ENCODE data around the gene SKIL.

Gene SKIL

DNA sequence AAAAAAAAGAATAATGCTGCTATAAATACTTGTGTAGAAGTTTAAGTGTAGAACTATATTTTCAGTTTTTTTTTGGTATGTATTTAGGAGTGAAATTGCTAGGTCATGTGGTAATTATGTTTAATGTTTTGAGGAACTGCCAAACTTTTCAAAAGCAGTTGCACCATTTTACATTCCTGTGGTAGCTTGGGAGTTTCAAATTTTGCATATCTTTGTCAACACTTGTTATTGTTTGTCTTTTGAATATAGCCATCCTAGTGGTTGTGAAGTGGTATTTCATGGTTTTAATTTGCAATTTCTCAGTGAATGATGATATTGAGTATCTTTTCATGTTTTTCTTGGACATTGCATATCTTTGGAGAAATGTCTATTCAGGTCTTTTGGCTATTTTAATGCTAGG lies 30.4 kb downstream of the SKIL start:
- no peak for DNase-seq (ENCODE audit: low read depth in 3 of 3)

DNA sequence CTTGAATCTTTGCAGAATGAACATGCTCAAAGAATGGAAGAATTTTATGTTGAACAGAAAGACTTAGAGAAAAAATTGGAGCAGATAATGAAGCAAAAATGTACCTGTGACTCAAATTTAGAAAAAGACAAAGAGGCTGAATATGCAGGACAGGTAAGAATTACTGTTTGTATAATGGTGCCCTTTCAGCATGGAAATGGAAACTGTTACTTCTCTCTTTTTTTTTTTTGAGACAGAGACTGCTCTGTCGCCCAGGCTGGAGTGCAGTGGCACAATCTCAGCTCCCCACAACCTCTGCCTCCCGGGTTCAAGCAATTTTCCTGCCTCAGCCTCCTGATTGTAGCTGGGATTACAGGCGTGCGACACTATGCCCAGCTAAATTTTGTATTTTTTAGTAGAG lies 33.6 kb downstream of the SKIL start:
- no peak for DNase-seq (ENCODE audit: low read depth in 3 of 3)

DNA sequence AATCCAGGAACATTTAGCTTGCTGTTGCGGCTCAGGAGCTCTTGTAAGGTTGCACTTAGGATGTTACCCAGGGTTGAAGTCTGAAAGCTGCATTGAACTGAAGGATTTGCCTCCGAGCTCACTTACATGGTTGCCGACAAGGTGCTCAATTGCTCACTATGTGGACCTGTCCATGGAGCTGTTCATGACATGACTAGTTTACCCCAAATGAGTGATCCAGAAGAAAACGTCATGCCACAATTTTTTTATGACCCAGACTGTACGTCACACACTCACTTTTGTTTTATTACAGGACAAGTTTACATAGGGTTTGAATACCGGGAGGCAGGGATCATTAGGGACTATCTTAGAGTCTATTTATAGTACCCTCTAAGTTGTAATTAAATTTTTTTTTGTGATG lies 40.2 kb downstream of the SKIL start:
- DNase-seq (ENCODE audit: low read depth in 3 of 3) = no peak

DNA sequence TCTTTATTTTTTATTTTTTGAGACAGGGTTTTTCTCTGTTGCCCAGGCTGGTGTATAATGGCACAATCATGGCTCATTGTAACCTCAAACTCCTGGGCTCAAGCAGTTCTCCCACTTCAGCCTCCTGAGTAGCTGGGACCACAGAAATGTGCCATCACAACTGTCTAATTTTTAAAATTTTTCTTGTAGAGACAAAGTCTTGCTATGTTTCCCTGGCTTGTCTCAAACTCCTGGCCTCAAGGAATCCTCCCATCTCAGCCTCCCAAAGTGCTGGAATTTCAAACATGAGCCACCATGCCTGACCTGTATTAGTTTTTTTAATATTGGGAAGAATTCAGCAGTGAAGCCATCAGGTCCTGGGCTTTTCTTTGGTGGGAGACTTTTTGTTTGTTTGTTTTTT lies 47.6 kb downstream of the SKIL start:
- DNase-seq (ENCODE audit: low read depth in 3 of 3) = no peak

DNA sequence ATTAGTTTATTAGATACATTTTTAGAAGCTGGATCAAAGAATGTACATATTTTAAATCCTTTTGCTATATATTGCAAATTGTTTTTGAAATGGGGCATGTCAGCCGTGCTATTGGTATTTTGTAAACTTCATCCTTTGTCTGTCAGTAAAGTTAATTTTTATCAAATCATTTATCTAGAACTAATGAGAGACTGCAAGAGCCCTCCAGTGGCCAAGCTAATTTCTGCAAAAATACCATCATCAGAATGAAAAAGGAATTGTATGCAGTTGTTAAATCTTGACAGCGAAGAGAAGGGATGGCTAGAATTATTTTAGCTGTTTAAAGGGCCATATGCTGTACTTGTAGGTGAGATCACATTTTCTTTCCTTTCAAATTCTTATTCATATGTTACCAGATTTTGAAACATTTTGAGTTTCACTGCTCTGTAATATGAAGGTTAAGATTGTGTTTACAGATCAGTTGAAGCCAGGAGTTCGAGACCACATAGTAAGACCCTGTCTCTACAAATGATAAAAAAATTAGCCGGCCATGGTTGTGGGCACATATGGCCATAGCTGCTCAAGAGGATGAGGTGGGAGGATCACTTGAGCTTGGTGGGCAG lies 53.0 kb downstream of the SKIL start:
- no peak for DNase-seq (ENCODE audit: low read depth in 3 of 3)

DNA sequence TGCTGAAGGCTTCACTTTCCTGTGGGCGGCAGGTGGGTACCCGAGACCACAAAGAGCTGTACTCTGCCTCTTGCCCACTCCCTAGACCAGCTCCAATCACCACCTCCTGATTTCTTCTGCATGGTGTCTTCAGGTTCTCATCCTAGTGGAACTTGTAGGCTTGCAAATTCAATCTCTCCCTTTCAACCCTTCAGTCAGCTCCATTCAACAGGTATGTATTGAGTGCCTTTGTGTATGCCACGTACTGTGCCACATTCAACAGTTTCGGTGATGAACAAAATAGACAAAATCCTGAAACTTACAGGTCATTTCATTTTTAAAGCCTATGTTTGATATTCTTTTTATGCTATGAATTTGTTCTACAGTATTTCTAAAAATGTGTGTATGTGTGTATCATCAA lies 55.8 kb downstream of the SKIL start:
- DNase-seq (ENCODE audit: low read depth in 3 of 3) = no peak

GRCh38 chr3:170414202-170414663 lies 56.7 kb downstream of the SKIL start:
- DNase-seq (ENCODE audit: low read depth in 3 of 3) = peak in 2 of 3 experiments; percentile 12 to 24

GRCh38 chr3:170417090-170417489 lies 59.6 kb downstream of the SKIL start:
- no peak for DNase-seq (ENCODE audit: low read depth in 3 of 3)

DNA sequence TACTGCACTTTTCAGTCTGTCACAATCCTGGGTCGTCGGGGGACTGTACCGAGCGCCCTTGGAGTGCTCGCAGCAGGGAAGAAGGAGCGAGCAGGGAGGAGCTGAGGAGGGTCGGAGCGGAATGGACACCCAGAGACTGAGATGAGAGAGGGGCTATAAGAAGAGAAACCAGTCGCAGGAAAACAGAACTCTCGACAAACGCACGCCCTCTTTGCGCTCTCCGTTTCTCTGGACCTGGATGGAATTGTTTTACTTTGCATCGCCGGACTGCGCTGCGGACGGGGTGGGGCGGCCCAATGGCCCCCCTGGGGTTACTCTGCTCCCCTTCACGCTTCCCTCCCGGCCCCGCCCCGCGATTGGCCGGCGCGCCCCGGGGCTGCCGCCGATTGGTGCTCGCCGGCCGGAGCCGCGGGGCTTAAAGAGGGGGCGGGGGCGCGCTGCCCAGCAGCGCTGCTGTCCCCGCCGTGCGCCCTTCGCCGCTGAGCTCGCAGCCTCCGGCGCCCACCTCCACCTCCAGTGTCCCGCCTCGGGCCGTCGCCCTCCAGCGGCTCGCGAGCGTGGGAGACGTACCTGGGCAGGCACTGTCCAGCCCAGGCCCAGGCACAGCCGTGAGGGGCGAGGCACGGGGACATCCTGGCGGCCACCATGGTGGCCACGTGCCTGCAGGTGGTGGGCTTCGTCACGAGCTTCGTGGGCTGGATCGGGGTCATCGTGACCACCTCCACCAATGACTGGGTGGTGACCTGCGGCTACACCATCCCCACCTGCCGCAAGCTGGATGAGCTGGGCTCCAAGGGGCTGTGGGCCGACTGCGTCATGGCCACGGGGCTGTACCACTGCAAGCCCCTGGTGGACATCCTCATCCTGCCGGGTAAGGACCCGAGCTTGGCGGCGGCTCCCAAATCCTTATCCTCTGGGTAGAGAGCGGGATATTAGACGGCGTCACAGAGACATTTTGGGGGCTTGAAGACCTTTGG lies 61.2 kb downstream of the SKIL start, which contains the start of gene CLDN11:
Gene CLDN11, plus strand, starts transcription at position 447 of the 977 bp plus-strand sequence. Its CDS starts 199 bp downstream, at position 646.
- no peak for DNase-seq (ENCODE audit: low read depth in 3 of 3)

DNA sequence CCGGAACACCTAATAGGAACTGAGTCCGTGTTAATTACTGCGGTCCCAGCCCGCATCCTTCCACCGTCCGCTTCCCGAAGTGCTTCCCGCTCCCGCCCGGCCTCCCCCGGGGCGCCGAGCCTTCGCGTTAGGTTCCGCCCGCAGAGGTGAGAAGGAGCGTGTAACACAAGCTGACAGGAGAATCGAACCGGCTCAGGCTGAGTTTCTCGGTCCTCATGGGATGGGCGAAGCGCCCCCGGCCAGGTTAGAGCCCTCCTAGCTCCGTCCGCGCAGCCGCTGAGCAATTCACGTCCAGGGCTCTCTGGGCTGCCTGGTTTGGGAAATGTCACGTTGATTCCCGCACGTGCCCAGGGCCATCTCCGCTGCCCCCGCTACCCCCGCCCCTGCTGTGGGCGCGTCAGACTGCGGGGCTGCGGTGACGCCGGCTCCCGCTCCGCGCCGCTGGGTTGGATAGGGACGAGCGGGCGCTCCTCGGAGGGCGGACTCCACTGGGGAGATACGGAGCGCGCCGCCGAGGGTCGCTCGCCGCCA lies 62.1 kb downstream of the SKIL start:
- no peak for DNase-seq (ENCODE audit: low read depth in 3 of 3)

DNA sequence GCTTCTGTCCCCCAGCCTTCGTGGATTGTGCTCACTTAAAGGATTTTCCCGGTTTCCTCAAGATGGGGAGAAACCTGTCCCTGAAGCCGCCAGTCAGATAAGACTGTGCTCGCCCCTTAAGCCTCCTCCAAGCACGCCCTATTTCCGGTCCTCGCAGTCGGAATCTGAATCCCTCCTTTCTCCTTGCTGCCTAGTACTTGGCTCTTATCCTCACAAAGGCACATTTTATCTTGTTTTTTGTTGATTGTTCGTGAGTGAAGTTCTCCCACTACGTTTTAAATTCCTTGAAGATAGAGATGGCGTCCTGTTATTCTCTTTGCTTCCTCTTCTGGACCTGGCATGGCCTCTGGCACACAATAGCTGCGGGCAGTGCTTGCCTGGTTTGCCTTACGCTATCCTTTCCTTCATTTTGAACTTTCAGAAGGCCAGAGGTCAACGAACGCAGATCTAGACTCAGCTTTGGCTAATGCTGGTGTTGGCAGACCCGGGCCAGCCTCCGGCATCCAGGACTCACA lies 62.8 kb downstream of the SKIL start:
- DNase-seq (ENCODE audit: low read depth in 3 of 3) = no peak

- no peak for DNase-seq (ENCODE audit: low read depth in 3 of 3)
These were observed 63.7 kb downstream of the SKIL start for GRCh38 chr3:170421111-170421641.

- no peak for DNase-seq (ENCODE audit: low read depth in 3 of 3)
These were observed 64.2 kb downstream of the SKIL start for GRCh38 chr3:170421758-170422157.

GRCh38 chr3:170423001-170423615 lies 65.6 kb downstream of the SKIL start:
- DNase-seq (ENCODE audit: low read depth in 3 of 3) = no peak

- no peak for DNase-seq (ENCODE audit: low read depth in 3 of 3)
These were observed 67.4 kb downstream of the SKIL start for GRCh38 chr3:170424879-170425278.

GRCh38 chr3:170425491-170426239 lies 68.2 kb downstream of the SKIL start:
- no peak for DNase-seq (ENCODE audit: low read depth in 3 of 3)

- no peak for DNase-seq (ENCODE audit: low read depth in 3 of 3)
These were observed 68.8 kb downstream of the SKIL start for GRCh38 chr3:170426240-170426797.

DNA sequence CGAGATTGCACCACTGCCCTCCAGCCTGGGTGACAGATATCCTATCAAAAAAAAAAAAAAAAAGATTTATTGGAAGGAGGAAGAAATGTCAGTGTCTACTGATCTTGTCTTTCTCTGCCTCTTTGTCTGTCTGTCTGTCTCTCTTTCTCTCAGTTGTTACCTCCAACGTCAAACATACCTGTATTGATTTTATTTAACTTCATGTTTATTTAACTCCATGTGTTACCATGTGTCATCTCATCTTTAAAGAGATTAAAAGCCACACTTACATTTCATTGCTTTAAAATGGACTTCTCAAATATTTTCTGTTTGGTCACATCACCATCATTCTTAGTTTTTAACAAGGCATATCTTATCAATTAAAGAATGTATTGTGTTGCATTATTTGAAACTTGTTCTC lies 70.6 kb downstream of the SKIL start:
- DNase-seq (ENCODE audit: low read depth in 3 of 3) = no peak

DNA sequence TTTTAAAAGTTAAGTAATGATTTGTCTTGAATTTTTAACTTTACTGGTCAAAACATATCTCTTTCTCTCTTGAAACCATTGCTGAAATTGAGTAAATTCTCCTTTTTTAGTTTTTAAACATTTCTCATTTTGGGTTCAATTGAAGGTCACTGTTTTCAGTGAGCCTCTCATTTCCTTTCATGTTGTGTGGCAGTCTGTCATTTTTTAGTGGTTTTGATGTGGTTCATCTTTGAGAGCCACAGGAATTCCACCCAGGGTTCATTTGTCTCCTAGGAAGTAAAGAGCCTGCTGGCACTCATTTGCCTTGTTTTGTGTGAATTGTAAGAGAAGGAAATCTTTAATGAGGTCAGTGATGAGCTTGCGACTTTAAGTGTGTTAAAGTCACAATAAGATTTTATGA lies 71.5 kb downstream of the SKIL start:
- no peak for DNase-seq (ENCODE audit: low read depth in 3 of 3)

GRCh38 chr3:170431054-170431453 lies 73.5 kb downstream of the SKIL start:
- DNase-seq (ENCODE audit: low read depth in 3 of 3) = no peak

DNA sequence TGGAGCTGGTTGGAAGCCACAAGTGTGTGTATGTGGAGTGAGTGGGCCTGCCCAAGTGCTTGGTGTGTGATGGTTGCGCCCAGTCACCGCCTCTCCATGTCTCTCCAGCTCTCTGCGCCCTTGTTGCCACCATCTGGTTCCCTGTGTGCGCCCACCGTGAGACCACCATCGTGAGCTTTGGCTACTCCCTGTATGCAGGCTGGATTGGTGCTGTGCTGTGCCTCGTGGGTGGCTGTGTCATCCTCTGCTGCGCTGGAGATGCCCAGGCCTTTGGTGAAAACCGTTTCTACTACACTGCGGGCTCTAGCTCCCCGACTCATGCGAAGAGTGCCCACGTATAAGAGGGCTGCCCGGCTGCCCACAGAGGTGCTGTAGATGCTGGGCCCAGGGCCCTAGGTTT lies 74.9 kb downstream of the SKIL start:
- no peak for DNase-seq (ENCODE audit: low read depth in 3 of 3)

Data from stimulated activated CD4-positive, alpha-beta T cell treated with anti-CD3 and anti-CD28 coated beads, TNF-alpha, amount 100 ng/mL, for 24 hours (primary cell).